H9 (cell line): Measurements from ENCODE around the gene BATF. TPM values are rescaled to one million over a fixed set of nuclear protein-coding genes. Genes with fewer than 3 reads are reported as not detected.

Experiments
- DNase-seq: peaks from one replicate; pipeline ENCODE4 v3.0.0-alpha.2; 2017
- H2AFZ ChIP-seq: one replicate; pipeline ENCODE4 v1.6.1; 2013; ENCODE audit warnings: mild to moderate bottlenecking, low read length, control low read depth, moderate library complexity
- H2AK5ac ChIP-seq: 2 replicates; pipeline ENCODE4 v1.6.1; 2013; ENCODE audit warnings: low read length, control low read depth, mixed read lengths; ENCODE audit not compliant: insufficient read length
- H2BK120ac ChIP-seq: one replicate; pipeline ENCODE4 v1.6.1; 2013; ENCODE audit warnings: low read depth, mild to moderate bottlenecking, low read length, control low read depth, inconsistent platforms; ENCODE audit not compliant: poor library complexity, severe bottlenecking
- H2BK12ac ChIP-seq: 2 replicates; pipeline ENCODE4 v1.6.1; 2013; ENCODE audit warnings: low read length, control low read depth, mixed read lengths, low read depth; ENCODE audit not compliant: insufficient read length
- H2BK15ac ChIP-seq: 2 replicates; pipeline ENCODE4 v1.6.1; 2013; ENCODE audit warnings: low read depth, low read length, control low read depth
- H2BK20ac ChIP-seq: one replicate; pipeline ENCODE4 v1.6.1; 2013; ENCODE audit warnings: low read depth, mild to moderate bottlenecking, low read length, control low read depth, inconsistent platforms; ENCODE audit not compliant: poor library complexity, severe bottlenecking
- H2BK5ac ChIP-seq: 2 replicates; pipeline ENCODE4 v1.6.1; 2013; ENCODE audit warnings: low read length, control low read depth, mixed read lengths; ENCODE audit not compliant: insufficient read length
- H3K14ac ChIP-seq: 2 replicates; pipeline ENCODE4 v1.6.1; 2013; ENCODE audit warnings: low read length, control low read depth; ENCODE audit not compliant: insufficient read depth
- H3K18ac ChIP-seq: 2 replicates; pipeline ENCODE4 v1.6.1; 2013; ENCODE audit warnings: low read depth, mild to moderate bottlenecking, mixed read lengths, low read length, control low read depth; ENCODE audit not compliant: insufficient read length
- H3K23ac ChIP-seq: 2 replicates; pipeline ENCODE4 v1.6.1; 2013; ENCODE audit warnings: low read length, control low read depth, mixed read lengths, low read depth; ENCODE audit not compliant: insufficient read length
- H3K23me2 ChIP-seq: 2 replicates; pipeline ENCODE4 v1.6.1; 2013; ENCODE audit warnings: low read depth, mild to moderate bottlenecking, mixed read lengths, low read length, control low read depth; ENCODE audit not compliant: insufficient read length, poor library complexity, severe bottlenecking
- H3K27ac ChIP-seq: 2 replicates; pipeline ENCODE4 v1.5.1; 2013; ENCODE audit warnings: low read length, control low read depth, mixed read lengths, low read depth; ENCODE audit not compliant: insufficient read length
- H3K27me3 ChIP-seq: 2 replicates; pipeline ENCODE4 v1.6.1; 2013; ENCODE audit warnings: low read length, control low read depth, inconsistent platforms; ENCODE audit not compliant: insufficient read depth
- H3K4ac ChIP-seq: 2 replicates; pipeline ENCODE4 v1.6.1; 2013; ENCODE audit warnings: low read depth, mild to moderate bottlenecking, control low read depth, inconsistent platforms, low read length, moderate library complexity
- H3K4me1 ChIP-seq: 2 replicates; pipeline ENCODE4 v1.6.1; 2013; ENCODE audit warnings: low read length, control low read depth, inconsistent platforms; ENCODE audit not compliant: insufficient read depth
- H3K4me2 ChIP-seq: 2 replicates; pipeline ENCODE4 v1.6.1; 2013; ENCODE audit warnings: low read length, control low read depth, mixed read lengths; ENCODE audit not compliant: insufficient read length, insufficient read depth
- H3K56ac ChIP-seq: 2 replicates; pipeline ENCODE4 v1.6.1; 2013; ENCODE audit warnings: low read depth, mild to moderate bottlenecking, mixed read lengths, low read length, control low read depth; ENCODE audit not compliant: insufficient read length
- H3K79me1 ChIP-seq: 2 replicates; pipeline ENCODE4 v1.6.1; 2013; ENCODE audit warnings: low read depth, mild to moderate bottlenecking, moderate library complexity, low read length, control low read depth, inconsistent platforms; ENCODE audit not compliant: insufficient read depth, poor library complexity, severe bottlenecking
- H3K79me2 ChIP-seq: 2 replicates; pipeline ENCODE4 v1.6.1; 2013; ENCODE audit warnings: low read length, control low read depth, inconsistent platforms; ENCODE audit not compliant: insufficient read depth
- H3K9ac ChIP-seq: 2 replicates; pipeline ENCODE4 v1.6.1; 2013; ENCODE audit warnings: low read length, control low read depth, mixed read lengths; ENCODE audit not compliant: insufficient read length; ENCODE audit errors: extremely low read depth
- H3K9me3 ChIP-seq: one replicate; pipeline ENCODE4 v1.6.1; 2013; ENCODE audit warnings: low read depth, low read length, inconsistent platforms; ENCODE audit not compliant: control insufficient read depth
- H3T11ph ChIP-seq: one replicate; pipeline ENCODE4 v1.6.1; 2013; ENCODE audit warnings: mild to moderate bottlenecking, low read length, control low read depth, inconsistent platforms
- H4K20me1 ChIP-seq: one replicate; pipeline ENCODE4 v1.6.1; 2013; ENCODE audit not compliant: control insufficient read depth, insufficient read length, insufficient read depth
- H4K5ac ChIP-seq: 2 replicates; pipeline ENCODE4 v1.6.1; 2013; ENCODE audit warnings: low read depth, mild to moderate bottlenecking, mixed read lengths, low read length, control low read depth; ENCODE audit not compliant: insufficient read length
- H4K8ac ChIP-seq: replicated peaks from 2 replicates; pipeline ENCODE4 v1.6.1; 2013; ENCODE audit warnings: low read length, control low read depth, mixed read lengths, low read depth; ENCODE audit not compliant: insufficient read length
- H4K91ac ChIP-seq: 2 replicates; pipeline ENCODE4 v1.6.1; 2013; ENCODE audit warnings: low read depth, mild to moderate bottlenecking, moderate library complexity, mixed read lengths, low read length, control low read depth; ENCODE audit not compliant: insufficient read length
- H3K27ac Mint-ChIP-seq, 3 experiments: 2 replicates in 2 of 3; 3 replicates in 1 of 3; pipeline ENCODE4 v1.8.0; 2020 to 2021; ENCODE audit warnings: mixed read lengths in 3 of 3, mild to moderate bottlenecking in 1 of 3, moderate library complexity in 1 of 3
- H3K27me3 Mint-ChIP-seq: 2 replicates; pipeline ENCODE4 v1.8.0; 2021; ENCODE audit warnings: low read depth, mild to moderate bottlenecking, moderate library complexity, mixed read lengths
- H3K36me3 Mint-ChIP-seq, 3 experiments: 2 replicates in 2 of 3; 3 replicates in 1 of 3; pipeline ENCODE4 v1.8.0; 2020 to 2021; ENCODE audit warnings: low read depth in 3 of 3, mixed read lengths in 3 of 3; ENCODE audit not compliant: insufficient read depth in 1 of 3
- H3K4me1 Mint-ChIP-seq, 2 experiments: 2 replicates each; pipeline ENCODE4 v1.8.0; 2020; ENCODE audit warnings: mixed read lengths in 2 of 2
- H3K4me3 Mint-ChIP-seq, 2 experiments: 2 replicates in 1 of 2; 3 replicates in 1 of 2; pipeline ENCODE4 v1.8.0; 2020 to 2021; ENCODE audit warnings: mild to moderate bottlenecking in 2 of 2, mixed read lengths in 2 of 2, moderate library complexity in 1 of 2
- H3K9me3 Mint-ChIP-seq, 2 experiments: 2 replicates in 1 of 2; 3 replicates in 1 of 2; pipeline ENCODE4 v1.8.0; 2020; ENCODE audit warnings: mild to moderate bottlenecking in 2 of 2, mixed read lengths in 2 of 2, moderate library complexity in 1 of 2
- WGBS: extraction: QIAGEN DNeasy Blood & Tissue Kit; methylation state at CpG from one replicate; pipeline ENCODE4 v1.1.7; 2013; ENCODE audit warnings: missing lambda C conversion rate, low lambda C conversion rate, mixed read lengths; ENCODE audit not compliant: insufficient read length; ENCODE audit errors: extremely low coverage; 5-methylcytosine and 5-hydroxymethylcytosine counted together
- total RNA-seq: library from RNA; stranded (reverse); gene quantifications from 2 replicates; pipeline ENCODE4 v1.2.1, GENCODE V29; 2021
- TF ChIP-seq, protein P1 (sequence below): fragments of 200-600 bp; sonication (generic); conservative IDR thresholded peaks from 3 replicates; pipeline ENCODE4 v1.8.0; 2021; ENCODE audit warnings: antibody characterized with exemption, mild to moderate bottlenecking

The BATF gene
- total RNA-seq, 1 experiment from 2014 or later = not detected

DNA sequence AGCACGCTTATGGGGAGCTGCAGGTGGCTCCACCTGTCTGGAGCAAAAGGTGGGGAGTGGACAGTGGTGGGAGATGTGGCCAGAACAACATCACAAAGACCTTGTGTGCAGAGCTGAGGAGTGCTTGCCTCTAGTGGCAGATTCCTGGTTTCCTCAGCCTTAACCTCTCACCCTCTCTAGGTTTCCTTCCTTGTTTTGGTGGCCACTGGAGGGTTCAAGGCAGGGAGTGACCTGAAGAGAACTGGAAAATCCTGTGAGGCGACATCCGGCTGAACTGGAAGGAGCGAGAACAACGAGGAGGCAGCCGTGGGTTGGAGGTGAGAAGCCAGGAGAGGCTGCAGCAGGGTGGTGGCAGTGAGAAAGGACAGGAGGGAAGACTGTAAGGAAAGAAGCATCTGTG is 49.8 kb downstream of the BATF start:
- Mint-ChIP-seq H3K27ac (no peak overlapping the region), H3K9me3 (no peaks in the 10 kb centered on the region; a peak in 1 of 5 replicates), H3K36me3 (no peaks in the 10 kb centered on the region), H3K4me1 (peaks cover 9 to 13% of the 10 kb centered on the region in 2 experiments), H3K4me3 (no peak overlapping the region), H3K27me3 (peaks cover 22% of the 10 kb centered on the region)
- H2BK5ac ChIP-seq = no peak overlapping the region
- H3K14ac ChIP-seq = no peak overlapping the region
- H2BK120ac ChIP-seq = no peak overlapping the region
- H2BK12ac ChIP-seq = no peak overlapping the region
- no peak for DNase-seq
- no peak overlapping the region for H3K56ac ChIP-seq
- H3K27me3 ChIP-seq = no peaks in the 10 kb centered on the region
- H3T11ph ChIP-seq = no peak overlapping the region
- H3K9ac ChIP-seq = no peak overlapping the region
- H4K5ac ChIP-seq = no peak overlapping the region
- H3K4ac ChIP-seq = no peak overlapping the region
- H2AK5ac ChIP-seq = no peak overlapping the region
- H3K4me1 ChIP-seq = no peaks in the 10 kb centered on the region; the same call in 1 of the 2 replicates
- H4K20me1 ChIP-seq = no peaks in the 10 kb centered on the region
- no peaks in the 10 kb centered on the region for H3K23me2 ChIP-seq
- H4K91ac ChIP-seq = no peak overlapping the region
- no CpG with 5 or more reads among the region's 6 CpGs for WGBS
- TF ChIP-seq, protein P1, sequence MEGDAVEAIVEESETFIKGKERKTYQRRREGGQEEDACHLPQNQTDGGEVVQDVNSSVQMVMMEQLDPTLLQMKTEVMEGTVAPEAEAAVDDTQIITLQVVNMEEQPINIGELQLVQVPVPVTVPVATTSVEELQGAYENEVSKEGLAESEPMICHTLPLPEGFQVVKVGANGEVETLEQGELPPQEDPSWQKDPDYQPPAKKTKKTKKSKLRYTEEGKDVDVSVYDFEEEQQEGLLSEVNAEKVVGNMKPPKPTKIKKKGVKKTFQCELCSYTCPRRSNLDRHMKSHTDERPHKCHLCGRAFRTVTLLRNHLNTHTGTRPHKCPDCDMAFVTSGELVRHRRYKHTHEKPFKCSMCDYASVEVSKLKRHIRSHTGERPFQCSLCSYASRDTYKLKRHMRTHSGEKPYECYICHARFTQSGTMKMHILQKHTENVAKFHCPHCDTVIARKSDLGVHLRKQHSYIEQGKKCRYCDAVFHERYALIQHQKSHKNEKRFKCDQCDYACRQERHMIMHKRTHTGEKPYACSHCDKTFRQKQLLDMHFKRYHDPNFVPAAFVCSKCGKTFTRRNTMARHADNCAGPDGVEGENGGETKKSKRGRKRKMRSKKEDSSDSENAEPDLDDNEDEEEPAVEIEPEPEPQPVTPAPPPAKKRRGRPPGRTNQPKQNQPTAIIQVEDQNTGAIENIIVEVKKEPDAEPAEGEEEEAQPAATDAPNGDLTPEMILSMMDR = no peak
- no peak overlapping the region for H3K4me2 ChIP-seq
- no peaks in the 10 kb centered on the region for H3K79me1 ChIP-seq
- no peak overlapping the region for H2AFZ ChIP-seq
- no peaks in the 10 kb centered on the region for H3K79me2 ChIP-seq
- no peak overlapping the region for H3K18ac ChIP-seq
- H2BK20ac ChIP-seq = no peak overlapping the region
- no peak overlapping the region for H3K23ac ChIP-seq
- no peak overlapping the region for H3K27ac ChIP-seq
- H2BK15ac ChIP-seq = no peak overlapping the region
- H4K8ac ChIP-seq = no peak overlapping the region
- no peaks in the 10 kb centered on the region for H3K9me3 ChIP-seq
